ENCODE results near the gene KDM4D. TPM values are rescaled to one million over a fixed set of nuclear protein-coding genes. Genes with fewer than 3 reads are reported as not detected.

Gene KDM4D
- total and polyA plus RNA-seq, 2 of the 8 experiments (the other 6 are each of a cell fraction or from before 2014, with no cell fraction given) = 1.5 to 4.5 TPM

GRCh38 chr11:94933223-94934130 is 40.0 kb upstream of the KDM4D start:
- no peaks in the 10 kb centered on the region for H3K9me3 ChIP-seq (ENCODE audit: insufficient read depth in 2 of 2, low read depth in 1 of 2, low read length in 1 of 2)
- H3K79me2 ChIP-seq (ENCODE audit: control insufficient read depth in 1 of 2, insufficient read depth in 2 of 2, low read length in 2 of 2) = no peaks in the 10 kb centered on the region
- H3K79me1 ChIP-seq (ENCODE audit: low read depth, low read length) = no peaks in the 10 kb centered on the region; the same call in 1 of the 2 replicates
- no peak overlapping the region for H3K56ac ChIP-seq (replicated peaks; ENCODE audit: insufficient read length, low read depth, low read length)
- 61% methylated on average over 5 of the region's 5 CpGs; no CpG with 5 or more reads in 1 of the 2 experiments for WGBS, 2 experiments (ENCODE audit: extremely low coverage in 1 of 2, insufficient coverage in 1 of 2, insufficient read length in 1 of 2, insufficient replicate concordance in 2 of 2, low coverage in 1 of 2, low lambda C conversion rate in 2 of 2, missing lambda C conversion rate in 1 of 2)
- CTCF ChIA-PET (ENCODE audit: partially characterized antibody) = interaction anchor here (0.7 kb wide), 1 partner anchor 1493 kb away, joined by 4 read pairs; no protein-coding TSS in a partner anchor
- peaks cover 0 to 8% (median 4%) of the 10 kb centered on the region in 4 experiments; a peak in 3 of 7 replicates for H3K4me1 ChIP-seq (replicated peaks in 1 of 4; ENCODE audit: control insufficient read depth in 3 of 4, insufficient read depth in 4 of 4, low read length in 3 of 4)
- H3K18ac ChIP-seq (ENCODE audit: extremely low read depth, low read length) = no peak overlapping the region
- H2AFZ ChIP-seq (ENCODE audit: low read length) = no peak overlapping the region
- no peak overlapping the region for H3K4ac ChIP-seq (replicated peaks; ENCODE audit: insufficient read length, low read depth, low read length)
- FAIRE-seq (no peak), DNase-seq (ENCODE audit: low read depth in 1 of 2, low spot score in 2 of 2) (no peak)
- H3K9ac ChIP-seq (replicated peaks in 1 of 4; ENCODE audit: extremely low read depth in 1 of 4, low read depth in 3 of 4, low read length in 3 of 4) = no peak overlapping the region
- H2BK5ac ChIP-seq (ENCODE audit: low read depth, low read length) = no peak overlapping the region
- no peak overlapping the region for H4K5ac ChIP-seq (ENCODE audit: insufficient read length, low read depth, low read length)
- no peak overlapping the region for H2BK120ac ChIP-seq (replicated peaks; ENCODE audit: low read depth, low read length)
- H4K20me1 ChIP-seq (replicated peaks in 1 of 2; ENCODE audit: control insufficient read depth in 1 of 2, insufficient read depth in 2 of 2, low read length in 2 of 2) = no peaks in the 10 kb centered on the region
- H2BK15ac ChIP-seq (ENCODE audit: low read length) = no peak overlapping the region
- H3K23ac ChIP-seq (ENCODE audit: insufficient read length) = no peak overlapping the region
- no peak overlapping the region for H2AK5ac ChIP-seq (ENCODE audit: low read depth, low read length)
- no peak overlapping the region; a peak in 1 of 4 replicates for H3K4me2 ChIP-seq (ENCODE audit: insufficient read depth in 1 of 2, low read depth in 2 of 2, low read length in 2 of 2)
- H4K91ac ChIP-seq (replicated peaks; ENCODE audit: insufficient read length, low read length) = no peak overlapping the region
- no peaks in the 10 kb centered on the region for H3K36me3 ChIP-seq (ENCODE audit: control insufficient read depth in 2 of 4, insufficient read depth in 4 of 4, low read length in 3 of 4)
- H3K14ac ChIP-seq (ENCODE audit: insufficient read length) = no peak overlapping the region
- no peak overlapping the region for H4K8ac ChIP-seq (ENCODE audit: extremely low read depth, insufficient read depth, low read length)
- H3K27ac ChIP-seq (ENCODE audit: low read depth, low read length) = no peak overlapping the region
- no peaks in the 10 kb centered on the region for H3K27me3 ChIP-seq (replicated peaks in 1 of 4; ENCODE audit: control insufficient read depth in 3 of 4, extremely low read depth in 1 of 4, insufficient read depth in 3 of 4, low read length in 3 of 4)
- no peak overlapping the region for H3K4me3 ChIP-seq (ENCODE audit: extremely low read depth in 1 of 4, insufficient read depth in 2 of 4, low read depth in 3 of 4, low read length in 4 of 4)
- POLR2A ChIA-PET (ENCODE audit: partially characterized antibody) = interaction anchor here (0.6 to 1.6 kb wide), 2 partner anchors 134 to 1138 kb away, joined by 3 read pairs; no protein-coding TSS in a partner anchor
- no peak overlapping the region for H2BK12ac ChIP-seq (ENCODE audit: low read depth, low read length)
- H3K23me2 ChIP-seq (ENCODE audit: low read depth, low read length) = no peaks in the 10 kb centered on the region; the same call in 1 of the 2 replicates
- H2BK20ac ChIP-seq (ENCODE audit: low read length) = no peak overlapping the region
- TF ChIP-seq SIN3A (conservative IDR thresholded peaks at IDR 0.05 in 1 of 2, IDR thresholded peaks at IDR 0.05 in 1 of 2; ENCODE audit: low read depth in 1 of 2, low read length in 2 of 2) (no peak), GABPA (IDR thresholded peaks at IDR 0.05; ENCODE audit: borderline replicate concordance, insufficient read depth, low read length) (no peak), RFX5 (IDR thresholded peaks at IDR 0.05; ENCODE audit: borderline replicate concordance, low read depth, low read length) (no peak), KDM1A (IDR thresholded peaks at IDR 0.05; ENCODE audit: borderline replicate concordance, low read length) (no peak), CHD1 (IDR thresholded peaks at IDR 0.05; ENCODE audit: low read depth, low read length) (no peak), CEBPB (IDR thresholded peaks at IDR 0.05; ENCODE audit: low read depth, low read length) (no peak), EP300 (IDR thresholded peaks at IDR 0.05; ENCODE audit: borderline replicate concordance in 1 of 2, low read depth in 2 of 2, low read length in 2 of 2) (no peak), ZNF274 (IDR thresholded peaks at IDR 0.05; ENCODE audit: borderline replicate concordance, extremely low read depth, low read length) (no peak), SRF (IDR thresholded peaks at IDR 0.05; ENCODE audit: low read depth, low read length) (no peak), HDAC2 (IDR thresholded peaks at IDR 0.05; ENCODE audit: borderline replicate concordance in 1 of 2, low read depth in 2 of 2, low read length in 2 of 2) (no peak)

All from H1 (cell line).